AG04449 (cell line): Measurements from ENCODE around the gene LONP1.

Experiments
- CTCF ChIA-PET: fragments of 350-600 bp; formaldehyde crosslinking; extraction: SDS; loops from one replicate; lab custom pipeline; 2021; ENCODE audit warnings: antibody characterized with exemption; lab: Yijun Ruan, JAX
- POLR2A ChIA-PET: fragments of 400-600, 350-600 bp; formaldehyde crosslinking; extraction: SDS; loops from one replicate; lab custom pipeline; 2020; ENCODE audit warnings: antibody characterized with exemption, inconsistent platforms; lab: Yijun Ruan, JAX
- DNase-seq: peaks from one replicate; pipeline ENCODE4 v3.0.0-alpha.2; 2010; ENCODE audit warnings: low read depth, low spot score
- H3K4me3 ChIP-seq: 2 replicates; pipeline ENCODE4 v1.5.1; 2011; ENCODE audit warnings: low read depth, mild to moderate bottlenecking, control low read depth, low read length
- TF ChIP-seq, protein P1 (sequence below): IDR thresholded peaks from one replicate; pipeline ENCODE4 v1.5.1; 2011; ENCODE audit warnings: mild to moderate bottlenecking, moderate library complexity, low read length, control low read depth, inconsistent platforms; ENCODE audit not compliant: insufficient read depth; ENCODE audit errors: missing control alignments

Gene LONP1

DNA sequence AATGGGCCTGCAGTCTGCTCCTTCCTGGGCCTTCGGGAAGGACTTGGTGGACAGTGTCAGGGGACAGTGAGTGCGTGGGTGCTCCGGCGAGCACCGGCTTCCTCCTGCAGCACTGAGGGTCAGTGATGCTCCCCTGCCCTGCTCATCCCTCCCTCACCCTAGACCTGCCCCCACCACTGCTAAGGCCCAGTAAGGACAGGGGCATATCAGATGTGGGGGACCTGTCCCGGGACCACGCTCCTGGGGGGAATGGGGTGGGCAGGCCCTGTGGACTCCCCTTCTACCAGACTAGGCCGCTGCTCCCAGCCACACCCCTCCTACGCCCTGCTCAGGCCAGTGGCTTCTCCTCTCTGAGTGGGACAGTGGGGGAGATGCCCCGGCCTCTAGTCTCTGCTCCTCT is 42.8 kb downstream of the LONP1 start:
- TF ChIP-seq, protein P1, sequence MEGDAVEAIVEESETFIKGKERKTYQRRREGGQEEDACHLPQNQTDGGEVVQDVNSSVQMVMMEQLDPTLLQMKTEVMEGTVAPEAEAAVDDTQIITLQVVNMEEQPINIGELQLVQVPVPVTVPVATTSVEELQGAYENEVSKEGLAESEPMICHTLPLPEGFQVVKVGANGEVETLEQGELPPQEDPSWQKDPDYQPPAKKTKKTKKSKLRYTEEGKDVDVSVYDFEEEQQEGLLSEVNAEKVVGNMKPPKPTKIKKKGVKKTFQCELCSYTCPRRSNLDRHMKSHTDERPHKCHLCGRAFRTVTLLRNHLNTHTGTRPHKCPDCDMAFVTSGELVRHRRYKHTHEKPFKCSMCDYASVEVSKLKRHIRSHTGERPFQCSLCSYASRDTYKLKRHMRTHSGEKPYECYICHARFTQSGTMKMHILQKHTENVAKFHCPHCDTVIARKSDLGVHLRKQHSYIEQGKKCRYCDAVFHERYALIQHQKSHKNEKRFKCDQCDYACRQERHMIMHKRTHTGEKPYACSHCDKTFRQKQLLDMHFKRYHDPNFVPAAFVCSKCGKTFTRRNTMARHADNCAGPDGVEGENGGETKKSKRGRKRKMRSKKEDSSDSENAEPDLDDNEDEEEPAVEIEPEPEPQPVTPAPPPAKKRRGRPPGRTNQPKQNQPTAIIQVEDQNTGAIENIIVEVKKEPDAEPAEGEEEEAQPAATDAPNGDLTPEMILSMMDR, result no peak
- no peak for DNase-seq
- H3K4me3 ChIP-seq, result no peak overlapping the region
- CTCF ChIA-PET, result interaction anchor here (1.7 kb wide), 1 partner anchor 12 kb away, joined by 7 read pairs; the partner anchor contains the start of gene RPL36
- POLR2A ChIA-PET, result interaction anchor here (0.6 kb wide), 1 partner anchor 19 kb away, joined by 3 read pairs; no protein-coding TSS in a partner anchor

DNA sequence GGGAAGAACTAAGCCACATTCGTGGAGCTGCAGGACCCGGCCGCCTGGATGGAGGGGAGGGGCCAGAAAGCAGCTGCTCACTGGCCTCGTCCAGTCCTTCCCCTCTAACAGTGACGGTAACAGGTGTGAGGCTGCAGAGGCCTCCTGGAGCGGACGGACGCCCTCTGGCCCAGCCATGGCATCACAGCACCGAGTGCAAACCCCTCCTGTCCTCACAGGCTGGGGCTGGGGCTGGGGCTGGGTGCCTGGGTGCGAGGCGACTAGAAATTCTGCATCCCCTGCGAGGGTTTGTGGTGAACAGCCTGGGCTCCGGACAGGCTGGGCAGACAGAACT is 43.2 kb downstream of the LONP1 start:
- ChIA-PET CTCF (interaction anchor here (1.7 to 2.4 kb wide), 2 partner anchors 11 to 13 kb away, joined by 7 read pairs; partner anchors contain the start of gene RPL36), POLR2A (interaction anchor here (0.6 kb wide), 1 partner anchor 19 kb away, joined by 3 read pairs; no protein-coding TSS in a partner anchor)
- no peak for DNase-seq
- no peak overlapping the region for H3K4me3 ChIP-seq
- TF ChIP-seq, protein P1, result no peak

DNA sequence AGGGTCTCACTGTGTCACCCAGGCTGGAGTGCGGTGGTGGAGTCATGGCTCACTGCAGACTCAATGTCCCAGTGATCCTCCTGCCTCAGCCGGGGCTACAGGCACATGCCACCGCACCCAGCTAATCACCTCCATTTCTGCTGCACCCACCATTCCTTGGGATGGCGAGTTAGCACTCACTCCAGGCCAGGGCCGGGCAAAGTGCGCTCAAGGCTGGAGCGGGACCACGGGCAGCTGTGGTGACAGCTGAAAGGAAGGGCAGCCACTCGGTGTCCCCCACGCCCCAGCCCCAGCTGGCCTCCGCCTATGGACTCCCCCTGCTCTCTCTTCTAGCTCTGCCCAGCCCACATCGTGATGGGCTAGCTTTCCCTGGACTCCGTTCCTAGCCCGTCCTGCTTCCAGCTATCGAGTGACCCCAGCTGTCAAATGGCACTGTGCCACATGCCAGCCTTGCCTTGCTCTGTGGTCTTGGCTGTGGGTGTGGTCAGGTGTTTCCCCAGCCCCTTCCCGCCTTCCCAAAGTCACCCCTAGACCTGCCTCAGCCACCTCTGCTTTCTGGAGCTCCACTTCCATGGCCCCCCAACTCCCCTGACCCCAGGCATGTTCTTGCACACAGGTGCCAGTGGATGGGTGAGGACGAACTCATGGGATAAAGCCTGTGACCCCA is 43.7 kb downstream of the LONP1 start:
- TF ChIP-seq, protein P1, result no peak
- ChIA-PET POLR2A (interaction anchor here (0.6 kb wide), 1 partner anchor 18 kb away, joined by 3 read pairs; no protein-coding TSS in a partner anchor), CTCF (interaction anchor here (1.7 to 2.4 kb wide), 2 partner anchors 11 to 13 kb away, joined by 7 read pairs; partner anchors contain the start of gene RPL36)
- no peak for DNase-seq
- H3K4me3 ChIP-seq, result no peak overlapping the region

DNA sequence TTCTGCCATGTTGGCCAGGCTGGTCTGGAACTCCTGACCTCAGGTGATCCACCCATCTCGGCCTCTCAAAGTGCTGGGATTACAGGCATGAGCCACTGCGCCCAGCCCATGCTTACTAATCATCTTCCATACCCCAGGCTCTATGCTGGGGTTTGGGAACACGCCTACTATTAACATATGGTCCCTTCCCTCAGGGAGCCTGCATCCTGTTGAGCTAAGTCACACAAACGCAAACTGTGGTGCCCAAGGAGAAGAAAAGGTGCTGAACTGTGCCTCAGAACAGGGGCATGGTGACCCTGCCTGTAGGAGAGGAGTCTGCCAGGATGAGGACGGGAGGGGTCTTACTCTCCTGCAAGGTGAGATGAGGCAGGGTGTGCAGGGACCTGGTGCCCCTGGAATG is 45.2 kb downstream of the LONP1 start:
- CTCF ChIA-PET, result interaction anchor here (1.0 to 2.4 kb wide), 2 partner anchors 13 to 15 kb away, joined by 3 to 7 read pairs; partner anchors contain the start of gene RPL36
- DNase-seq, result no peak
- TF ChIP-seq, protein P1, result no peak
- H3K4me3 ChIP-seq, result no peak overlapping the region
- POLR2A ChIA-PET, result interaction anchor here (1.2 kb wide), 1 partner anchor 15 kb away, joined by 4 read pairs; no protein-coding TSS in a partner anchor

DNA sequence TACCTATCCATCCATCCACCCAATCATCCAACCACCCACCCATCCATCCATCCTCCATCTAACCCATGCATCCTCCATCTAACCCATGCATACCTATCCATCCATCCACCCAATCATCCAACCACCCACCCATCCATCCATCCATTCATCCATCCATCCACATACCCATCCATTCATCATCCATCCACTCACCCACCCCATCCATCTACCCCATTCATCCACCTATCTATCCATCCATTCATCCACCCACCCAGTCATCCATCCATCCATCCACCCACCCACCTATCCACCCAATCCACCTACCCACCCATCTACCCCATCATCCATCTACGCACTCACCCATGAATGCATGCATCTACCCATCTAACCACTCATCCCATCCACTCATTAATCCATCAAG is 46.2 kb downstream of the LONP1 start:
- TF ChIP-seq, protein P1, result no peak
- ChIA-PET POLR2A (no interaction called here), CTCF (no interaction called here)
- DNase-seq, result no peak
- no peak overlapping the region for H3K4me3 ChIP-seq

DNA sequence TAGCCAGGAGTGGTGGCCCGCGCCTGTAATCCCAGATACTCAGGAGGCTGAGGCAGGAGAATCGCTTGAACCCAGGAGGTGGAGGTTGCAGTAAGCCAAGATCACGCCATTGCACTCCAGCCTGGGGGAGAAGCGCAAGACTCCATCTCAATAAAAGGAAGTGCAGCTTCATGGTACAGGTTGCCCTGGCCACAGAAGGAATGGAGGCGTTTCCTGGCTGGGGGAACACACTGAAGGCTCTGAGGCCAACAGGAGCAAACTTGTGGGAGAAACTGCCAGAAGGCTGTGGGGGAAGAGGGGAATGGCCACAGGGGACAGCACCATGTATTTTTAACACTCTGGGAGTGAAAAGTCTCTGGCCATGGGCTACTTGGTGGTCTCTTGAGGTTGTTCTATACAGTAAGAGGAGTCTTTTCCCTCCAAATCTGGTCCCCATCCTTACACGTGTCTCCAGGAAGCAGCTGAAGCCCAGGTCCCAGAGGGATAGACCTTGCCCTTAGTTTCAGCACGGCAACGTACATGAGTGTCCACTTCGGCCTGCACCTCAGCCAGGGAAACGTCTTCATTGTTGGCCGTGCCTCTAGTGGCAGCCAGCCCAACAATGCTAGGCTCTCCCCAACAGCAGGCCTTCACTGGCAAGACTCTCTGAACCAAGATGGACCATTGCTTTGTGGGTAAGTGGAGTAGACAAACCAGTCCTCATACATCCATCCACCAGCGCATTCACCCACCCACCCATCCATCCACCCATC is 47.1 kb downstream of the LONP1 start:
- POLR2A ChIA-PET, result no interaction called here
- TF ChIP-seq, protein P1, result no peak
- no peak for DNase-seq
- CTCF ChIA-PET, result interaction anchor here (2.2 kb wide), 1 partner anchor 14 kb away, joined by 7 read pairs; no protein-coding TSS in a partner anchor
- H3K4me3 ChIP-seq, result no peak overlapping the region
